ENCODE measurements around the gene B3GLCT. TPM values are rescaled to one million over a fixed set of nuclear protein-coding genes. Genes with fewer than 3 reads are reported as not detected.

The B3GLCT gene
- total and polyA plus RNA-seq, 10 of the 15 experiments (the other 5 are each of a cell fraction or from before 2014, with no cell fraction given), result 0.07 to 0.89 (median 0.25) TPM

- TF ChIP-seq REST (IDR thresholded peaks at IDR 0.05; ENCODE audit: low read depth, low read length) (no peak), SMAD1 (IDR thresholded peaks at IDR 0.05; ENCODE audit: low read depth, partially characterized antibody) (no peak)
Measured at GRCh38 chr13:31311921-31312320, 112.1 kb downstream of the B3GLCT start (continued).

DNA sequence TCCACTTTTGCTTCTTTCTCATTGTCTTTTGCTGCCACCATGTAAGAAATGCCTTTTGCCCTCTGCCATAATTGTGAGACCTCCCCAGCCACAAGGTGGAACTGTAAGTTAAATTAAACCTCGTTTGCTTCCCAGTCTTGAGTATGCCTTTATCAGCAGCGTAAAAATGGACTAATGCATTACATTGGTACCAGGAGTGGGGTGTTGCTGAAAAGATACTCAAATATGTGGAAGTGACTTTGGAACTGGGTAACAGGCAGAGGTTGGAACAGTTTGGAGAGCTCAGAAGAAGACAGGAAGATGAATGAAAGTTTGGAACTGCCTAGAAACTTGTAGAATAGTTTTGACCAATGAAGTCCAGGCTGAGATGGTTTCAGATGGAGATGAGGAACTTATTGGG, 115.2 kb downstream of the B3GLCT start:
- RAD21 ChIA-PET (ENCODE audit: unreplicated experiment), result no interaction called here
- BruUV-seq (replicated peaks), result no TSS peak
- WGBS (ENCODE audit: insufficient coverage, insufficient replicate concordance, low lambda C conversion rate, missing lambda C conversion rate), result 5% methylated on average over 2 of the region's 2 CpGs
- TF ChIP-seq ELK1 (IDR thresholded peaks at IDR 0.05; ENCODE audit: low read depth, low read length) (no peak), TCF7 (IDR thresholded peaks at IDR 0.05; ENCODE audit: borderline replicate concordance) (no peak), RFX5 (IDR thresholded peaks at IDR 0.05; ENCODE audit: low read depth, low read length) (no peak), YBX1 (IDR thresholded peaks at IDR 0.05) (no peak), NFYA (IDR thresholded peaks at IDR 0.05; ENCODE audit: borderline replicate concordance, low read depth, low read length) (no peak), SIX5 (IDR thresholded peaks at IDR 0.05; ENCODE audit: low read depth, low read length, severe bottlenecking) (no peak), HSF1 (IDR thresholded peaks at IDR 0.05; ENCODE audit: low read depth, low read length) (no peak), CEBPZ (IDR thresholded peaks at IDR 0.05; ENCODE audit: low read depth, low read length) (no peak), KDM1A (IDR thresholded peaks at IDR 0.05; ENCODE audit: borderline replicate concordance) (no peak)

More for the DNA sequence above, 115.2 kb downstream of the B3GLCT start:
- H3K27ac ChIP-seq (ENCODE audit: control insufficient read depth, insufficient read depth), result no peak overlapping the region
- in situ Hi-C loops (cut with MboI) (no loop called here), intact Hi-C loops (cut with micrococcal nuclease; ENCODE audit: unreplicated experiment) (no loop called here)
- no peaks in the 10 kb centered on the region for H3K36me3 ChIP-seq (ENCODE audit: control insufficient read depth in 2 of 2, insufficient read depth in 2 of 2, low read length in 1 of 2)
- no peak overlapping the region for H2AFZ ChIP-seq (ENCODE audit: control insufficient read depth, low read depth, low read length)
- DNase-seq (ENCODE audit: low read depth, low spot score) (no peak), FAIRE-seq (no peak), ATAC-seq (no peak)
- no peaks in the 10 kb centered on the region; the same call in 2 of the 3 replicates for H3K9me3 ChIP-seq (replicated peaks; ENCODE audit: control insufficient read depth, insufficient read depth, low read length)
- H3K79me2 ChIP-seq (ENCODE audit: control insufficient read depth, insufficient read depth, low read length), result no peaks in the 10 kb centered on the region
- ChIA-PET SMC1A (ENCODE audit: uncharacterized antibody, unreplicated experiment) (no interaction called here), POLR2A (no interaction called here), CTCF (no interaction called here)
- no peak overlapping the region for H3K4me2 ChIP-seq (ENCODE audit: control insufficient read depth, insufficient read depth)
- H3K9ac ChIP-seq (ENCODE audit: control insufficient read depth, insufficient read depth, low read length), result no peak overlapping the region
- H4K20me1 ChIP-seq (ENCODE audit: control insufficient read depth, insufficient read depth), result no peaks in the 10 kb centered on the region
- no peaks in the 10 kb centered on the region for H3K27me3 ChIP-seq (replicated peaks in 1 of 2; ENCODE audit: control insufficient read depth in 2 of 2, insufficient read depth in 2 of 2, low read length in 1 of 2)
- H3K4me3 ChIP-seq, result no peak overlapping the region
- no peaks in the 10 kb centered on the region for H3K4me1 ChIP-seq (ENCODE audit: control insufficient read depth, insufficient read depth, low read length)
